GM23338 (cell line): ENCODE measurements around the gene GYS2. TPM values are rescaled to one million over a fixed set of nuclear protein-coding genes. Genes with fewer than 3 reads are reported as not detected.

ENCODE experiments used
- ATAC-seq: fragments of 200-7000 bp; cut with Tn5 transposase; 3 replicates; pipeline ENCODE4 v1.9.1; 2020
- DNase-seq: peaks from one replicate; pipeline ENCODE4 v3.0.0-alpha.2; 2015; ENCODE audit warnings: low spot score
- H2AFZ ChIP-seq: fragments of 200-600 bp; sonication (generic); 2 replicates; pipeline ENCODE4 v1.8.0; 2016; ENCODE audit warnings: antibody characterized with exemption, mild to moderate bottlenecking, moderate library complexity
- H3F3A ChIP-seq: fragments of 200-600 bp; sonication (generic); replicated peaks from 2 replicates; pipeline ENCODE4 v1.8.0; 2017; ENCODE audit warnings: antibody characterized with exemption, mixed run types, low read depth
- H3K27ac ChIP-seq: fragments of 200-600 bp; sonication (generic); 2 replicates; pipeline ENCODE4 v1.6.1; 2016; ENCODE audit warnings: low read depth
- H3K27me3 ChIP-seq: fragments of 200-600 bp; sonication (generic); 2 replicates; pipeline ENCODE4 v1.8.0; 2016; ENCODE audit warnings: mild to moderate bottlenecking, mixed run types, moderate library complexity; ENCODE audit not compliant: insufficient read depth
- H3K36me3 ChIP-seq: fragments of 200-600 bp; sonication (generic); 2 replicates; pipeline ENCODE4 v1.8.0; 2016; ENCODE audit warnings: mild to moderate bottlenecking; ENCODE audit not compliant: insufficient read depth
- H3K4me1 ChIP-seq: fragments of 200-600 bp; sonication (generic); 2 replicates; pipeline ENCODE4 v1.8.0; 2016; ENCODE audit warnings: mild to moderate bottlenecking, moderate library complexity; ENCODE audit not compliant: insufficient read depth
- H3K4me2 ChIP-seq: fragments of 200-600 bp; sonication (generic); 2 replicates; pipeline ENCODE4 v1.7.1; 2017; ENCODE audit warnings: mixed run types
- H3K4me3 ChIP-seq: fragments of 200-600 bp; sonication (generic); 2 replicates; pipeline ENCODE4 v1.6.1; 2016; ENCODE audit warnings: mixed run types
- H3K79me2 ChIP-seq: fragments of 200-600 bp; sonication (generic); replicated peaks from 2 replicates; pipeline ENCODE4 v1.8.0; 2017; ENCODE audit warnings: mild to moderate bottlenecking; ENCODE audit not compliant: insufficient read depth
- H3K9me2 ChIP-seq: fragments of 200-600 bp; sonication (generic); 2 replicates; pipeline ENCODE4 v1.8.0; 2017; ENCODE audit not compliant: insufficient read depth
- H4K20me1 ChIP-seq: fragments of 200-600 bp; sonication (generic); replicated peaks from 2 replicates; pipeline ENCODE4 v1.8.0; 2017; ENCODE audit warnings: mild to moderate bottlenecking; ENCODE audit not compliant: insufficient read depth
- H3K27ac Mint-ChIP-seq: 2 replicates; pipeline ENCODE4 v1.8.0; 2020; ENCODE audit warnings: inconsistent platforms, mild to moderate bottlenecking, moderate library complexity, mixed read lengths
- H3K27me3 Mint-ChIP-seq: 3 replicates; pipeline ENCODE4 v1.8.0; 2022; ENCODE audit warnings: low read depth, mild to moderate bottlenecking, moderate library complexity, mixed read lengths, inconsistent platforms; ENCODE audit not compliant: insufficient read depth, poor library complexity
- H3K36me3 Mint-ChIP-seq: 3 replicates; pipeline ENCODE4 v1.8.0; 2021; ENCODE audit warnings: low read depth, mild to moderate bottlenecking, inconsistent platforms, moderate library complexity, mixed read lengths
- H3K4me1 Mint-ChIP-seq: 3 replicates; pipeline ENCODE4 v1.8.0; 2020; ENCODE audit warnings: mild to moderate bottlenecking, inconsistent platforms, mixed read lengths
- H3K4me3 Mint-ChIP-seq: 3 replicates; pipeline ENCODE4 v1.8.0; 2021; ENCODE audit warnings: moderate library complexity, mild to moderate bottlenecking, inconsistent platforms, mixed read lengths
- H3K9me3 Mint-ChIP-seq: 3 replicates; pipeline ENCODE4 v1.8.0; 2020; ENCODE audit warnings: moderate library complexity, mild to moderate bottlenecking, inconsistent platforms, mixed read lengths
- CREB1 ChIP-seq: fragments of 250-450 bp; sonication (Bioruptor Pico); IDR thresholded peaks from 2 replicates; pipeline ENCODE4 v1.5.0; 2020; ENCODE audit warnings: low read depth, mild to moderate bottlenecking, moderate library complexity
- ETS1 ChIP-seq: IDR thresholded peaks from 2 replicates; pipeline ENCODE4 v1.6.1; 2016; ENCODE audit warnings: antibody characterized with exemption
- EZH2 ChIP-seq: fragments of 200-600 bp; sonication (generic); IDR thresholded peaks from one replicate; pipeline ENCODE4 v1.8.0; 2017; ENCODE audit warnings: antibody characterized with exemption, mild to moderate bottlenecking, low read depth; ENCODE audit not compliant: unreplicated experiment
- EZH2phosphoT487 ChIP-seq: fragments of 200-600 bp; sonication (generic); IDR thresholded peaks from one replicate; pipeline ENCODE4 v1.8.1; 2018; ENCODE audit warnings: antibody characterized with exemption; ENCODE audit not compliant: unreplicated experiment
- JUNB ChIP-seq: IDR thresholded peaks from one replicate; pipeline ENCODE4 v1.6.1; 2016; ENCODE audit warnings: antibody characterized with exemption; ENCODE audit not compliant: unreplicated experiment
- NANOG ChIP-seq: IDR thresholded peaks from 2 replicates; pipeline ENCODE4 v1.6.1; 2016; ENCODE audit warnings: antibody characterized with exemption, borderline replicate concordance
- POLR2AphosphoS5 ChIP-seq: IDR thresholded peaks from 2 replicates; pipeline ENCODE4 v1.6.1; 2016; ENCODE audit warnings: antibody characterized with exemption, low read depth
- REST ChIP-seq: IDR thresholded peaks from one replicate; pipeline ENCODE4 v1.6.1; 2018; ENCODE audit warnings: antibody characterized with exemption; ENCODE audit not compliant: unreplicated experiment
- STAT1 ChIP-seq: IDR thresholded peaks from one replicate; pipeline ENCODE4 v1.6.1; 2016; ENCODE audit warnings: antibody characterized with exemption; ENCODE audit not compliant: unreplicated experiment
- ZNF114 ChIP-seq: fragments of 250-450 bp; sonication (Bioruptor Pico); IDR thresholded peaks from 2 replicates; pipeline ENCODE4 v1.5.0; 2020; ENCODE audit warnings: mild to moderate bottlenecking, moderate library complexity
- ZNF331 ChIP-seq: fragments of 250-450 bp; sonication (Bioruptor Pico); IDR thresholded peaks from 2 replicates; pipeline ENCODE4 v1.5.0; 2020; ENCODE audit warnings: low read depth, mild to moderate bottlenecking, moderate library complexity
- polyA plus RNA-seq: library from polyadenylated mRNA; unstranded; fragments of >200 nt; fragmentation: Nextera tagmentation; extraction: Ambion mirVana; gene quantifications from 2 replicates; pipeline ENCODE4 v1.2.1, GENCODE V29; 2016
- total RNA-seq: library from RNA; depleted of rRNA; stranded (reverse); fragments of >200 nt; shearing (Covaris generic); gene quantifications from 2 replicates; pipeline ENCODE4 v1.2.3, GENCODE V29; 2014

The GYS2 gene
- total and polyA plus RNA-seq, 2 experiments from 2014 or later, result not detected

- TF ChIP-seq EZH2phosphoT487, result no peak
- TF ChIP-seq ZNF331, result no peak
- TF ChIP-seq JUNB, result no peak
- TF ChIP-seq CREB1 (CRISPR knock-in tag), result no peak
- no peak for TF ChIP-seq POLR2AphosphoS5
- no peak for TF ChIP-seq ZNF114
- TF ChIP-seq REST, result no peak
Observed at GRCh38 chr12:21566907-21567394, 37.7 kb downstream of the GYS2 start (continued).

- H3K9me2 ChIP-seq, result no peaks in the 10 kb centered on the region
- ATAC-seq, result no peak
- no peaks in the 10 kb centered on the region for H3K4me1 Mint-ChIP-seq
- TF ChIP-seq POLR2AphosphoS5 (no peak), EZH2 (no peak), REST (no peak), CREB1 (CRISPR knock-in tag) (no peak), ZNF331 (no peak), ETS1 (no peak), STAT1 (no peak), NANOG (no peak)
Observed at GRCh38 chr12:21566223-21566906, 38.3 kb downstream of the GYS2 start.

More at GRCh38 chr12:21566223-21566906, 38.3 kb downstream of the GYS2 start:
- Mint-ChIP-seq H3K27ac (no peak overlapping the region), H3K27me3 (no peaks in the 10 kb centered on the region), H3K4me3 (no peak overlapping the region), H3K9me3 (no peaks in the 10 kb centered on the region), H3K36me3 (no peaks in the 10 kb centered on the region)
- H3K36me3 ChIP-seq, result no peaks in the 10 kb centered on the region
- no peaks in the 10 kb centered on the region for H3F3A ChIP-seq
- no peak for DNase-seq
- H3K4me2 ChIP-seq, result no peak overlapping the region
- H3K27ac ChIP-seq, result no peak overlapping the region
- H2AFZ ChIP-seq, result no peak overlapping the region
- no peaks in the 10 kb centered on the region for H3K79me2 ChIP-seq
- no peaks in the 10 kb centered on the region for H3K4me1 ChIP-seq
- no peaks in the 10 kb centered on the region for H4K20me1 ChIP-seq
- H3K27me3 ChIP-seq, result no peaks in the 10 kb centered on the region
- no peak overlapping the region for H3K4me3 ChIP-seq
